Measurements from ENCODE around the gene ALDH4A1. TPM values are rescaled to one million over a fixed set of nuclear protein-coding genes. Genes with fewer than 3 reads are reported as not detected.

The ALDH4A1 gene
- total and polyA plus RNA-seq, 9 of the 15 experiments (the other 6 are each of a cell fraction or from before 2014, with no cell fraction given), result 0.27 to 31.4 (median 16.6) TPM

DNA sequence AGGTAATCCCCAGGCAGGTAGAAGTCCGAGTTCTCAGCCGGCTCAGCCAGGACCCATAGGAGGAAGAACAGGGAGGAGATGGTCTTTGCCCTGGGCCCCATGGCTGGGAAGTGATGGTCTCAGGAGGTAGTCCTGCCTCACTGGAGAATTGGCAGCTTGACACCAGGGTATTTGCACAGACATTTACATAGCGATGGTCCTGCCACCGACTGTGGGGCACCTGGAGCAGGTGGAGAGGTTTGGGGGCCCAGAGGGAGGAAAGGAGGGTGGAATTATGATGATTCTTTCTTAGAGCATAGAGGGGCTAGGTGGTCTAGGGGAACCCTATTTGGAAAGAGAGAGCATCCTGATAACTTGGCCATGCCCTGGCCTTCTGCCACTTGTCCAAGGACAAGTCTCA is 42.8 kb downstream of the ALDH4A1 start, which contains the start of gene TAS1R2:
Gene TAS1R2, minus strand, starts transcription at position 101 of the 400 bp plus-strand sequence. Its CDS starts 0 bp downstream, at position 101.
- no peaks in the 10 kb centered on the region for H3K36me3 ChIP-seq (ENCODE audit: control insufficient read depth, insufficient read depth, low read length)
- no peak for ATAC-seq
- 0% methylated on average over 4 of the region's 4 CpGs for WGBS (ENCODE audit: insufficient coverage, low coverage, missing lambda C conversion rate)
- no peak for FAIRE-seq
- no peaks in the 10 kb centered on the region for H3K79me2 ChIP-seq (ENCODE audit: control insufficient read depth, insufficient read depth, low read length)
- H3K4me2 ChIP-seq (ENCODE audit: insufficient read depth, low read length), result no peak within 1 kb of the TSS
- TF ChIP-seq CBFB (CRISPR knock-in tag; IDR thresholded peaks at IDR 0.05) (no peak), FOXA1 (IDR thresholded peaks at IDR 0.05; ENCODE audit: borderline replicate concordance) (no peak), ZNF444 (CRISPR knock-in tag; IDR thresholded peaks at IDR 0.05) (no peak), HDAC1 (IDR thresholded peaks at IDR 0.05) (no peak), HNRNPK (IDR thresholded peaks at IDR 0.05; ENCODE audit: low read depth, low read length, poor library complexity, severe bottlenecking) (no peak), SMARCA4 (IDR thresholded peaks at IDR 0.05) (no peak), POLR3G (IDR thresholded peaks at IDR 0.05; ENCODE audit: extremely low read depth, insufficient read length, insufficient replicate concordance) (no peak), ZFX (CRISPR knock-in tag; IDR thresholded peaks at IDR 0.05) (no peak), NR2C2 (CRISPR knock-in tag; IDR thresholded peaks at IDR 0.05) (no peak), NR2C2 (tag; IDR thresholded peaks at IDR 0.05) (no peak), HNRNPLL (IDR thresholded peaks at IDR 0.05; ENCODE audit: low read depth, low read length, poor library complexity, severe bottlenecking) (no peak)
- TF ChIP-seq, protein P1, sequence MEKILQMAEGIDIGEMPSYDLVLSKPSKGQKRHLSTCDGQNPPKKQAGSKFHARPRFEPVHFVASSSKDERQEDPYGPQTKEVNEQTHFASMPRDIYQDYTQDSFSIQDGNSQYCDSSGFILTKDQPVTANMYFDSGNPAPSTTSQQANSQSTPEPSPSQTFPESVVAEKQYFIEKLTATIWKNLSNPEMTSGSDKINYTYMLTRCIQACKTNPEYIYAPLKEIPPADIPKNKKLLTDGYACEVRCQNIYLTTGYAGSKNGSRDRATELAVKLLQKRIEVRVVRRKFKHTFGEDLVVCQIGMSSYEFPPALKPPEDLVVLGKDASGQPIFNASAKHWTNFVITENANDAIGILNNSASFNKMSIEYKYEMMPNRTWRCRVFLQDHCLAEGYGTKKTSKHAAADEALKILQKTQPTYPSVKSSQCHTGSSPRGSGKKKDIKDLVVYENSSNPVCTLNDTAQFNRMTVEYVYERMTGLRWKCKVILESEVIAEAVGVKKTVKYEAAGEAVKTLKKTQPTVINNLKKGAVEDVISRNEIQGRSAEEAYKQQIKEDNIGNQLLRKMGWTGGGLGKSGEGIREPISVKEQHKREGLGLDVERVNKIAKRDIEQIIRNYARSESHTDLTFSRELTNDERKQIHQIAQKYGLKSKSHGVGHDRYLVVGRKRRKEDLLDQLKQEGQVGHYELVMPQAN (IDR thresholded peaks at IDR 0.05; ENCODE audit: borderline replicate concordance), result no peak
- TF ChIP-seq, protein P2, sequence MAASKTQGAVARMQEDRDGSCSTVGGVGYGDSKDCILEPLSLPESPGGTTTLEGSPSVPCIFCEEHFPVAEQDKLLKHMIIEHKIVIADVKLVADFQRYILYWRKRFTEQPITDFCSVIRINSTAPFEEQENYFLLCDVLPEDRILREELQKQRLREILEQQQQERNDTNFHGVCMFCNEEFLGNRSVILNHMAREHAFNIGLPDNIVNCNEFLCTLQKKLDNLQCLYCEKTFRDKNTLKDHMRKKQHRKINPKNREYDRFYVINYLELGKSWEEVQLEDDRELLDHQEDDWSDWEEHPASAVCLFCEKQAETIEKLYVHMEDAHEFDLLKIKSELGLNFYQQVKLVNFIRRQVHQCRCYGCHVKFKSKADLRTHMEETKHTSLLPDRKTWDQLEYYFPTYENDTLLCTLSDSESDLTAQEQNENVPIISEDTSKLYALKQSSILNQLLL (CRISPR knock-in tag; IDR thresholded peaks at IDR 0.05; ENCODE audit: borderline replicate concordance), result no peak
- TF ChIP-seq, protein P3, sequence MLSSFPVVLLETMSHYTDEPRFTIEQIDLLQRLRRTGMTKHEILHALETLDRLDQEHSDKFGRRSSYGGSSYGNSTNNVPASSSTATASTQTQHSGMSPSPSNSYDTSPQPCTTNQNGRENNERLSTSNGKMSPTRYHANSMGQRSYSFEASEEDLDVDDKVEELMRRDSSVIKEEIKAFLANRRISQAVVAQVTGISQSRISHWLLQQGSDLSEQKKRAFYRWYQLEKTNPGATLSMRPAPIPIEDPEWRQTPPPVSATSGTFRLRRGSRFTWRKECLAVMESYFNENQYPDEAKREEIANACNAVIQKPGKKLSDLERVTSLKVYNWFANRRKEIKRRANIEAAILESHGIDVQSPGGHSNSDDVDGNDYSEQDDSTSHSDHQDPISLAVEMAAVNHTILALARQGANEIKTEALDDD (IDR thresholded peaks at IDR 0.05), result no peak
- TF ChIP-seq, protein P4, sequence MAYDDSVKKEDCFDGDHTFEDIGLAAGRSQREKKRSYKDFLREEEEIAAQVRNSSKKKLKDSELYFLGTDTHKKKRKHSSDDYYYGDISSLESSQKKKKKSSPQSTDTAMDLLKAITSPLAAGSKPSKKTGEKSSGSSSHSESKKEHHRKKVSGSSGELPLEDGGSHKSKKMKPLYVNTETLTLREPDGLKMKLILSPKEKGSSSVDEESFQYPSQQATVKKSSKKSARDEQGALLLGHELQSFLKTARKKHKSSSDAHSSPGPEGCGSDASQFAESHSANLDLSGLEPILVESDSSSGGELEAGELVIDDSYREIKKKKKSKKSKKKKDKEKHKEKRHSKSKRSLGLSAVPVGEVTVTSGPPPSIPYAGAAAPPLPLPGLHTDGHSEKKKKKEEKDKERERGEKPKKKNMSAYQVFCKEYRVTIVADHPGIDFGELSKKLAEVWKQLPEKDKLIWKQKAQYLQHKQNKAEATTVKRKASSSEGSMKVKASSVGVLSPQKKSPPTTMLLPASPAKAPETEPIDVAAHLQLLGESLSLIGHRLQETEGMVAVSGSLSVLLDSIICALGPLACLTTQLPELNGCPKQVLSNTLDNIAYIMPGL (CRISPR knock-in tag; IDR thresholded peaks at IDR 0.05), result no peak
- no peaks in the 10 kb centered on the region for H3K9me1 ChIP-seq (ENCODE audit: control insufficient read depth, insufficient read depth, low read length)
- H4K20me1 ChIP-seq (replicated peaks; ENCODE audit: control insufficient read depth, insufficient read depth, low read length), result peaks cover 5% of the 10 kb centered on the region
- H3K27ac ChIP-seq (ENCODE audit: extremely low read depth, low read depth, low read length), result no peak within 1 kb of the TSS
- peaks cover 2 to 4% of the 10 kb centered on the region in 2 experiments; a peak in 2 of 5 replicates for H3K4me1 ChIP-seq (replicated peaks in 1 of 2; ENCODE audit: control insufficient read depth in 2 of 2, insufficient read depth in 2 of 2, low read length in 2 of 2)
- no TSS peak for BruUV-seq (replicated peaks)
- no peak within 1 kb of the TSS for H2AFZ ChIP-seq (ENCODE audit: low read depth, low read length)
- ChIA-PET CTCF (ENCODE audit: low intra/inter-chr PET ratio) (no interaction called here), POLR2A (no interaction called here)
- no peak for DNase-seq (ENCODE audit: extremely low read depth in 1 of 4, low spot score in 3 of 4)
- in situ Hi-C loops (cut with MboI) (no loop called here), intact Hi-C loops (cut with micrococcal nuclease) (no loop called here)
- no peak within 1 kb of the TSS for H3K9ac ChIP-seq (ENCODE audit: insufficient read depth in 1 of 2, low read depth in 2 of 2, low read length in 2 of 2)
- H3K4me3 ChIP-seq, result no peak within 1 kb of the TSS
- H3K27me3 ChIP-seq (ENCODE audit: control insufficient read depth in 2 of 2, insufficient read depth in 2 of 2, low read length in 2 of 2), result peaks cover 6 to 40% of the 10 kb centered on the region in 2 experiments; a peak in 4 of 5 replicates
- no peaks in the 10 kb centered on the region for H3K9me3 ChIP-seq (replicated peaks; ENCODE audit: control insufficient read depth, insufficient read depth, low read depth, low read length)
